ENCODE results near the gene PRCC. TPM values are rescaled to one million over a fixed set of nuclear protein-coding genes. Genes with fewer than 3 reads are reported as not detected.

Gene PRCC
- total and polyA plus RNA-seq, 2 of the 8 experiments (the other 6 are each of a cell fraction or from before 2014, with no cell fraction given), result 95.2 to 115 TPM

GRCh38 chr1:156847591-156848460, 80.5 kb downstream of the PRCC start:
- peaks cover 7 to 19% of the 10 kb centered on the region in 2 experiments for H4K20me1 ChIP-seq (replicated peaks in 1 of 2; ENCODE audit: control insufficient read depth in 1 of 2, insufficient read depth in 2 of 2, low read length in 2 of 2)
- 65% methylated on average over 7 of the region's 7 CpGs; no CpG with 5 or more reads in 1 of the 2 experiments for WGBS, 2 experiments (ENCODE audit: extremely low coverage in 1 of 2, insufficient coverage in 1 of 2, insufficient read length in 1 of 2, insufficient replicate concordance in 2 of 2, low coverage in 1 of 2, low lambda C conversion rate in 2 of 2, missing lambda C conversion rate in 1 of 2)
- H2BK120ac ChIP-seq (replicated peaks; ENCODE audit: low read depth, low read length), result no peak overlapping the region
- no peak overlapping the region for H3K4ac ChIP-seq (replicated peaks; ENCODE audit: insufficient read length, low read depth, low read length)
- H2BK15ac ChIP-seq (ENCODE audit: low read length), result 0 out of 2 replicates have a peak overlapping the region, but pooled peaks have one; percentile 29
- H2AFZ ChIP-seq (ENCODE audit: low read length), result no peak overlapping the region
- POLR2A ChIA-PET (ENCODE audit: partially characterized antibody), result interaction anchor here (0.9 to 1.5 kb wide), 6 partner anchors 9 to 68 kb away, joined by 3 to 6 read pairs (median 4); partner anchors contain the start of gene NTRK1
- H3K79me1 ChIP-seq (ENCODE audit: low read depth, low read length), result no peaks in the 10 kb centered on the region
- H2BK12ac ChIP-seq (ENCODE audit: low read depth, low read length), result no peak overlapping the region
- H3K4me2 ChIP-seq (ENCODE audit: insufficient read depth in 1 of 2, low read depth in 2 of 2, low read length in 2 of 2), result peak overlapping the region; percentile 87 to 94
- CTCF ChIA-PET (ENCODE audit: partially characterized antibody), result interaction anchor here (0.5 to 25.2 kb wide), 16 partner anchors 8 to 159 kb away, joined by 3 to 719 read pairs (median 5); partner anchors contain the start of genes INSRR, NTRK1 and PEAR1
- H3K79me2 ChIP-seq (ENCODE audit: control insufficient read depth in 1 of 2, insufficient read depth in 2 of 2, low read length in 2 of 2), result no peaks in the 10 kb centered on the region
- no peak overlapping the region for H4K5ac ChIP-seq (ENCODE audit: insufficient read length, low read depth, low read length)
- H3K14ac ChIP-seq (ENCODE audit: insufficient read length), result no peak overlapping the region
- H3K9me3 ChIP-seq (ENCODE audit: insufficient read depth in 2 of 2, low read depth in 1 of 2, low read length in 1 of 2), result no peaks in the 10 kb centered on the region
- peaks cover 0 to 25% (median 11%) of the 10 kb centered on the region in 4 experiments; a peak in 5 of 7 replicates for H3K4me1 ChIP-seq (replicated peaks in 1 of 4; ENCODE audit: control insufficient read depth in 3 of 4, insufficient read depth in 4 of 4, low read length in 3 of 4)
- H3K9ac ChIP-seq (replicated peaks in 1 of 4; ENCODE audit: extremely low read depth in 1 of 4, low read depth in 3 of 4, low read length in 3 of 4), result no peak overlapping the region
- H3K23me2 ChIP-seq (ENCODE audit: low read depth, low read length), result peaks cover 12% of the 10 kb centered on the region
- no peak overlapping the region for H3K56ac ChIP-seq (replicated peaks; ENCODE audit: insufficient read length, low read depth, low read length)
- TF ChIP-seq HDAC6 (IDR thresholded peaks at IDR 0.05; ENCODE audit: low read depth, low read length) (no peak), RNF2 (IDR thresholded peaks at IDR 0.05; ENCODE audit: borderline replicate concordance, low read depth, low read length, missing control alignments, poor library complexity, severe bottlenecking) (no peak), TAF7 (optimal IDR thresholded peaks at IDR 0.05; ENCODE audit: borderline replicate concordance, low read depth, low read length) (peak; percentile 59), KDM4A (IDR thresholded peaks at IDR 0.05; ENCODE audit: low read depth, low read length, severe bottlenecking) (no peak), EP300 (IDR thresholded peaks at IDR 0.05; ENCODE audit: borderline replicate concordance in 1 of 2, low read depth in 2 of 2, low read length in 2 of 2) (no peak), SIRT6 (IDR thresholded peaks at IDR 0.05; ENCODE audit: low read length) (no peak)
- H2BK5ac ChIP-seq (ENCODE audit: low read depth, low read length), result no peak overlapping the region
- H3K23ac ChIP-seq (ENCODE audit: insufficient read length), result no peak overlapping the region
- peak overlapping the region in 1 of 4 experiments; percentile 59; a peak in 2 of 8 replicates for H3K4me3 ChIP-seq (ENCODE audit: extremely low read depth in 1 of 4, insufficient read depth in 2 of 4, low read depth in 3 of 4, low read length in 4 of 4)
- H3K27ac ChIP-seq (ENCODE audit: low read depth, low read length), result no peak overlapping the region
- H3K36me3 ChIP-seq (ENCODE audit: control insufficient read depth in 2 of 4, insufficient read depth in 4 of 4, low read length in 3 of 4), result no peaks in the 10 kb centered on the region
- no peak overlapping the region for H2AK5ac ChIP-seq (ENCODE audit: low read depth, low read length)
- no peak for FAIRE-seq
- H2BK20ac ChIP-seq (ENCODE audit: low read length), result no peak overlapping the region
- H4K8ac ChIP-seq (ENCODE audit: extremely low read depth, insufficient read depth, low read length), result no peak overlapping the region
- no peak overlapping the region for H4K91ac ChIP-seq (replicated peaks; ENCODE audit: insufficient read length, low read length)
- no peak overlapping the region for H3K18ac ChIP-seq (ENCODE audit: extremely low read depth, low read length)
- DNase-seq (ENCODE audit: low read depth in 1 of 2, low spot score in 2 of 2), result no peak
- H3K27me3 ChIP-seq (replicated peaks in 1 of 4; ENCODE audit: control insufficient read depth in 3 of 4, extremely low read depth in 1 of 4, insufficient read depth in 3 of 4, low read length in 3 of 4), result peaks cover 68 to 97% (median 76%) of the 10 kb centered on the region in 4 experiments
